Mesendoderm (in vitro differentiated cells): Measurements from ENCODE around the gene TF.

Source experiments
- DNase-seq: peaks from one replicate; pipeline ENCODE4 v3.0.0; 2013
- H2AK5ac ChIP-seq: 2 replicates; pipeline ENCODE4 v1.6.1; 2013; ENCODE audit warnings: low read length, inconsistent platforms
- H2BK120ac ChIP-seq: 2 replicates; pipeline ENCODE4 v1.6.1; 2013; ENCODE audit warnings: low read depth, mild to moderate bottlenecking, low read length, moderate library complexity, mixed read lengths
- H2BK15ac ChIP-seq: replicated peaks from 2 replicates; pipeline ENCODE4 v1.6.1; 2013; ENCODE audit warnings: low read depth, mild to moderate bottlenecking, moderate library complexity
- H2BK5ac ChIP-seq: 2 replicates; pipeline ENCODE4 v1.6.1; 2013; ENCODE audit warnings: low read length, inconsistent platforms
- H3K18ac ChIP-seq: 2 replicates; pipeline ENCODE4 v1.6.1; 2013; ENCODE audit warnings: mild to moderate bottlenecking, low read length, mixed read lengths
- H3K23ac ChIP-seq: one replicate; pipeline ENCODE4 v1.6.1; 2013; ENCODE audit warnings: low read length
- H3K27ac ChIP-seq: 2 replicates; pipeline ENCODE4 v1.5.1; 2013; ENCODE audit warnings: low read depth, mild to moderate bottlenecking, inconsistent platforms, low read length, moderate library complexity
- H3K27me3 ChIP-seq: 2 replicates; pipeline ENCODE4 v1.6.1; 2013; ENCODE audit warnings: low read length, control low read depth, mild to moderate bottlenecking, inconsistent platforms; ENCODE audit not compliant: insufficient read depth, poor library complexity
- H3K36me3 ChIP-seq: 2 replicates; pipeline ENCODE4 v1.6.1; 2013; ENCODE audit warnings: low read length, inconsistent platforms; ENCODE audit not compliant: control insufficient read depth, insufficient read depth
- H3K4ac ChIP-seq: one replicate; pipeline ENCODE4 v1.6.1; 2013; ENCODE audit warnings: low read depth, mild to moderate bottlenecking, low read length, moderate library complexity
- H3K4me1 ChIP-seq: 2 replicates; pipeline ENCODE4 v1.6.1; 2013; ENCODE audit warnings: low read depth, low read length, inconsistent platforms; ENCODE audit not compliant: control insufficient read depth
- H3K4me2 ChIP-seq: 2 replicates; pipeline ENCODE4 v1.6.1; 2013; ENCODE audit warnings: low read length
- H3K4me3 ChIP-seq: 2 replicates; pipeline ENCODE4 v1.5.1; 2013; ENCODE audit warnings: mild to moderate bottlenecking, low read length
- H3K56ac ChIP-seq: one replicate; pipeline ENCODE4 v1.6.1; 2013; ENCODE audit warnings: low read length
- H3K79me1 ChIP-seq: 2 replicates; pipeline ENCODE4 v1.6.1; 2013; ENCODE audit warnings: low read length, inconsistent platforms
- H3K79me2 ChIP-seq: 2 replicates; pipeline ENCODE4 v1.6.1; 2013; ENCODE audit warnings: mild to moderate bottlenecking, low read length; ENCODE audit not compliant: control insufficient read depth, insufficient read depth
- H3K9ac ChIP-seq: 2 replicates; pipeline ENCODE4 v1.6.1; 2013; ENCODE audit warnings: low read length, inconsistent platforms
- H4K5ac ChIP-seq: one replicate; pipeline ENCODE4 v1.6.1; 2013; ENCODE audit warnings: low read length
- H4K8ac ChIP-seq: one replicate; pipeline ENCODE4 v1.6.1; 2013; ENCODE audit warnings: low read depth, mild to moderate bottlenecking, control low read depth, low read length, moderate library complexity
- WGBS: extraction: QIAGEN DNeasy Blood & Tissue Kit; methylation state at CpG from one replicate; pipeline ENCODE4 v1.1.7; 2013; ENCODE audit warnings: low lambda C conversion rate, missing lambda C conversion rate; ENCODE audit not compliant: insufficient coverage; ENCODE audit errors: extremely low coverage; 5-methylcytosine and 5-hydroxymethylcytosine counted together

Gene TF

DNA sequence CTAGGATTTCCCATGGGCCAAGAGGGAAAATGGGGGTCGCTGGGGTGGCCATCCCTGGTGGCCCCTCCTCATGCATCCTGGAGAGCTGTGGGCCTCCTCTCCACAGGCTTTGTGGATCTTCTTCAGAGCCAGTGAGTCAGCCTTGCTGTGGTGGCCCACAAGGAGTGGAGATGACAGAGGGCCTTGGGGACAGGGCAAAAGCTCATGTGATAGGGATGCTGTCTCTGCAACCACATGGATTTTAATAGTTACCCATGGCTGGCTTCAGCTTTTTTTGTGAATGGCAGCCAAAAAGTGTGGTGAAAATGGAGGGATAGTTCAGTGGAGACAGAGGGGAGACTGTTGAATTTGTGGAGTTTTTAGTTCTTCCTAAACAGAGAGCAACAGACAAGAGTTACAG lies 1.2 kb downstream of the TF start:
- H2BK120ac ChIP-seq: no peak overlapping the region
- H3K27ac ChIP-seq: no peak overlapping the region
- no peaks in the 10 kb centered on the region for H3K4me1 ChIP-seq
- no peak overlapping the region for H3K4me3 ChIP-seq
- no peak overlapping the region for H4K5ac ChIP-seq
- H3K4ac ChIP-seq: no peak overlapping the region
- WGBS: no CpG with 5 or more reads among the region's 1 CpG
- no peaks in the 10 kb centered on the region for H3K36me3 ChIP-seq
- H3K79me2 ChIP-seq: no peaks in the 10 kb centered on the region
- H2AK5ac ChIP-seq: no peak overlapping the region
- H3K4me2 ChIP-seq: no peak overlapping the region
- H3K23ac ChIP-seq: no peak overlapping the region
- H2BK15ac ChIP-seq: no peak overlapping the region
- no peak overlapping the region for H3K18ac ChIP-seq
- no peaks in the 10 kb centered on the region for H3K79me1 ChIP-seq
- H3K56ac ChIP-seq: no peak overlapping the region
- no peak overlapping the region for H3K9ac ChIP-seq
- H4K8ac ChIP-seq: no peak overlapping the region
- no peak for DNase-seq
- no peak overlapping the region for H2BK5ac ChIP-seq
- no peaks in the 10 kb centered on the region for H3K27me3 ChIP-seq

DNA sequence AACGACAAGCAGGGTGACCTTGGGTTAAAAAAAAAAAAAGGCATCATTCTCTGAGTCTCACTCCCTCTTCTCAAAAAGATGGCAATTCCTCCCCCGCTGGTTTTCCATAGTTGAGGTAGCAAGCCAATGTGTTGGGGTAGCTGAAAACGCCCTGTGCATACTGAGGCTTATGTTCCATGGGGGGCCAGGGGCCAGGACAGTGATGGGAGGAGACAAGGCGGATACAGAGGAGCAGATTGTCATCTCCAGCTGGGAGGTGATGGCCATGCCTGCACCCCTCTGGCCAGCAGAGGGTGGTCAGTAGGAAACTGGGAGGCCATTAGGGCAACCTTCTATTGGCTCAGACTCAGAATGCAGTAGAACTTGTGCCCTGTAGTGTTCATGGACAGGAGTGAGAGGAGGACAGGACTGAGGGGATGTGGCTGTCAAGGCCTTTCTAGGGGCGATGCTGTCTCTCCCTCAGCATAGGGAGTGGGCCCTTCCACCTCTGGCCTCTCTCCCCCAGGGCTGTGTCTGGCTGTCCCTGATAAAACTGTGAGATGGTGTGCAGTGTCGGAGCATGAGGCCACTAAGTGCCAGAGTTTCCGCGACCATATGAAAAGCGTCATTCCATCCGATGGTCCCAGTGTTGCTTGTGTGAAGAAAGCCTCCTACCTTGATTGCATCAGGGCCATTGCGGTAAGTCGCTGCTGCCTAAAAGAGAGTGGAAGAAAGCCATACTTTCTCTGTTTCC lies 1.9 kb downstream of the TF start:
- H3K56ac ChIP-seq: no peak overlapping the region
- no peak overlapping the region for H4K5ac ChIP-seq
- H3K9ac ChIP-seq: no peak overlapping the region
- no peak overlapping the region for H3K4me2 ChIP-seq
- H3K4me1 ChIP-seq: no peaks in the 10 kb centered on the region
- no peak overlapping the region for H4K8ac ChIP-seq
- H3K4me3 ChIP-seq: no peak overlapping the region
- H3K4ac ChIP-seq: no peak overlapping the region
- H3K27ac ChIP-seq: no peak overlapping the region
- no peak overlapping the region for H2BK15ac ChIP-seq
- WGBS: no CpG with 5 or more reads among the region's 12 CpGs
- H2BK120ac ChIP-seq: no peak overlapping the region
- no peak overlapping the region for H2BK5ac ChIP-seq
- H3K27me3 ChIP-seq: no peaks in the 10 kb centered on the region
- DNase-seq: no peak
- no peaks in the 10 kb centered on the region for H3K36me3 ChIP-seq
- H3K79me2 ChIP-seq: no peaks in the 10 kb centered on the region
- H3K23ac ChIP-seq: no peak overlapping the region
- H3K79me1 ChIP-seq: no peaks in the 10 kb centered on the region
- no peak overlapping the region for H3K18ac ChIP-seq
- H2AK5ac ChIP-seq: no peak overlapping the region

DNA sequence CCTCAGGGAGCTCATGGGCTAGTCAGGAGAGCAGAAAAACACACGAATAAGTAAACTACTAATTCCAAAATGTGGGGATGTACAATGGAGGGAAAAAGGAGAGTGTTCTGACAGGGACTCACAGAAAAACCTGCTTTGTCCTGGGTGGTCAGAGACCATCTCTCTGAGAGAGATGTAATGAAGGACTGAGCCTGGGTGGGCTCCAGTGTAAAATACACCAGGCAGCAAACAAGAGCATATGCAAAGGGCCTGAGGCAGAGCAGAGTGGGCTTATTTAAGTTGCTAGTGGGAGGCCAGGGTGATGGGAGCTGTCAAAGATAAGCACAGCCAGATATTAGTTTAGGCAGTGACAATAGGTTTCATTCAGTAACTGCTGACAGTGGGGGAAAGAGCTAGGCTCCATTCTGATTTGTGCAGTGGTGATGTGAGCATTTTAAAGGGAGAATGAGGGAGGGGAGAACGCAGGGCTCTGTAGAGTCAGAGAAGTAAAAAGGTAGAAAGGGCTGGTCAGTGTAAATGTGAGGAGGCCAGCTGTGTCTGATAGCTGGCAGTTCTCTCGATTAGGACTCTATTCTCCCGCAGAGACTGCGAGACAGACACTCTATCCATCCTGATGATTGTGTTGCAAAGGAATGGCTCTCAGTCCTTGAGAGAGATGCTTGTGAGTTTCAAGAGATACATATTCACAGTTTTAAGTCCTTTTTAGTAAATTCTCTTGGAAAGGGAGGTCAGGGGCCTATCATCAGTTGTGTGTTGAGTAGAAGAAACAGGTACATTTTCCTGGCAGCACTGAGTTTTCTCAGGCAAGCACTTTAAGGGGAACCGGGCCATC lies 3.5 kb downstream of the TF start:
- no peak overlapping the region for H3K56ac ChIP-seq
- no peak overlapping the region for H3K4me3 ChIP-seq
- DNase-seq: no peak
- no peak overlapping the region for H4K8ac ChIP-seq
- H3K18ac ChIP-seq: no peak overlapping the region
- H3K4me2 ChIP-seq: no peak overlapping the region
- H3K23ac ChIP-seq: no peak overlapping the region
- no peak overlapping the region for H4K5ac ChIP-seq
- no peak overlapping the region for H3K27ac ChIP-seq
- H2AK5ac ChIP-seq: no peak overlapping the region
- no peak overlapping the region for H2BK15ac ChIP-seq
- no peaks in the 10 kb centered on the region for H3K79me2 ChIP-seq
- H2BK5ac ChIP-seq: no peak overlapping the region
- no peaks in the 10 kb centered on the region for H3K27me3 ChIP-seq
- H3K9ac ChIP-seq: no peak overlapping the region
- no peaks in the 10 kb centered on the region for H3K36me3 ChIP-seq
- no peaks in the 10 kb centered on the region for H3K4me1 ChIP-seq
- no peak overlapping the region for H3K4ac ChIP-seq
- no CpG with 5 or more reads among the region's 6 CpGs for WGBS
- H2BK120ac ChIP-seq: no peak overlapping the region
- no peaks in the 10 kb centered on the region for H3K79me1 ChIP-seq

DNA sequence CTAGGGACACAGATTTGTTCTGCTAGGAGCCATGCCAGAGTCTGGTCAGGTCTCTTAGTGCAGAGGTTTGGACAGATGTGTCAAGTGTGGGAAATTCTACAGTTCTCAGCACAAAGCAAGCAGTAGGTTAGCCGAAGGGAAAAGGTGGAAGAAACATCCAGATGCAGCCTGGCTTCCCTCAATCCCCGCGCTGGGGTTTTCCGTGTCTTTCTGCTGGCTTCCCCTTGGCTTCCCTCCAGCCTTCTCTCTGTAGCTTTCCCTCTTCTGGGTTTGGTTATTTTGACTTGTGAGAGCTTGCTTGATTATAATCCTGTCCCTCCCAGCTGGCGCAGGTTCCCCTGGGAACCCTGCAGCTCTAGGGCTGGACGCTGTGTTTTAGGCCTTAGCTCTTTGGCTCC lies 4.1 kb downstream of the TF start:
- Histone ChIP-seq H2AK5ac (no peak overlapping the region), H4K8ac (no peak overlapping the region), H3K36me3 (no peaks in the 10 kb centered on the region), H3K4ac (no peak overlapping the region), H3K27ac (no peak overlapping the region), H2BK120ac (no peak overlapping the region), H2BK15ac (no peak overlapping the region), H3K9ac (no peak overlapping the region), H3K4me3 (no peak overlapping the region), H4K5ac (no peak overlapping the region), H3K4me2 (no peak overlapping the region), H2BK5ac (no peak overlapping the region), H3K4me1 (no peaks in the 10 kb centered on the region), H3K23ac (no peak overlapping the region), H3K79me1 (no peaks in the 10 kb centered on the region), H3K79me2 (no peaks in the 10 kb centered on the region), H3K56ac (no peak overlapping the region), H3K27me3 (no peaks in the 10 kb centered on the region), H3K18ac (no peak overlapping the region)
- WGBS: no CpG with 5 or more reads among the region's 6 CpGs
- DNase-seq: no peak

DNA sequence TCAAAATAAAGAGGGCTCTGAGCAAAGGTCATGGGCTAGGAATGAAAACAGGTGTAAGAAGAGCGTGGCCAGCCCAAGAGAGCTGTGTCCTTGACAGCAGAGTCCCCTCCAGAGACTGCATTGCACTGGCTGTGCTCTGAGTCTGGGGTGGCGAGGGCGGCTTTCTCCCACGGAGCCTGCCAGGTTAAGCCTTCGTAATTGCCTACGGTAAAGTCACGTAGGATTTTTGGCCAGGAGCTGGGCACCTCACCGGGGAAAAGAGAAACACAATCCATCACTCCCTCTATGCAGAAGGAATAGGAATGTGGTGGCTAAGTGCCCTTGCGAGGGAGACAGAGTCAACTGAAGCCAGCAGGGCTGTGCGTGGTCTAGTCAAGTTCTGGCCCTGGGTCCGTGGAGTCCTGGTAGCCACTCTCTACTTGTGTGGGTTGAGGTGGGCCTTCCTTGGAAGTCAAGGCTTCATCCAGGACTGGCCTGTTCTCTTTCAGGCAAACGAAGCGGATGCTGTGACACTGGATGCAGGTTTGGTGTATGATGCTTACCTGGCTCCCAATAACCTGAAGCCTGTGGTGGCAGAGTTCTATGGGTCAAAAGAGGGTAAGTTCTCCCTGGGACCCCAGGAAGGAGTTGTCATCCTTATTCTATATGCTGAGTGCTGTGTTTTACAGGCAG lies 7.0 kb downstream of the TF start:
- no peaks in the 10 kb centered on the region for H3K79me1 ChIP-seq
- H3K27me3 ChIP-seq: no peaks in the 10 kb centered on the region
- no peak overlapping the region for H3K27ac ChIP-seq
- DNase-seq: no peak
- no CpG with 5 or more reads among the region's 13 CpGs for WGBS
- H3K9ac ChIP-seq: no peak overlapping the region
- no peak overlapping the region for H3K4ac ChIP-seq
- H3K56ac ChIP-seq: no peak overlapping the region
- no peaks in the 10 kb centered on the region for H3K79me2 ChIP-seq
- H2AK5ac ChIP-seq: no peak overlapping the region
- no peak overlapping the region for H3K23ac ChIP-seq
- no peak overlapping the region for H4K8ac ChIP-seq
- no peak overlapping the region for H3K4me3 ChIP-seq
- H2BK120ac ChIP-seq: no peak overlapping the region
- H3K4me2 ChIP-seq: no peak overlapping the region
- no peaks in the 10 kb centered on the region for H3K4me1 ChIP-seq
- H3K36me3 ChIP-seq: no peaks in the 10 kb centered on the region
- H3K18ac ChIP-seq: no peak overlapping the region
- no peak overlapping the region for H2BK15ac ChIP-seq
- no peak overlapping the region for H2BK5ac ChIP-seq
- no peak overlapping the region for H4K5ac ChIP-seq
